Kidney (tissue), 14 donors: ENCODE data around the gene TSSK6. TPM values are rescaled to one million over a fixed set of nuclear protein-coding genes. Genes with fewer than 3 reads are reported as not detected.

ENCODE experiments used
- DNase-seq, 5 donors: peaks; one replicate each; pipeline ENCODE4 v3.0.0-alpha.2; 2013 to 2020
- FAIRE-seq: peaks from 2 replicates; lab custom pipeline; 2012; peaks lifted over from hg19 to GRCh38; lab: Jason Lieb, UNC
- H3K27ac ChIP-seq, 2 donors: one replicate each; pipeline ENCODE4 v1.7.0; 2013; ENCODE audit warnings: low read depth in 2 of 2, low read length in 2 of 2, inconsistent platforms in 1 of 2
- H3K27me3 ChIP-seq: one replicate; pipeline ENCODE4 v1.7.1; 2013; ENCODE audit warnings: low read length, inconsistent platforms; ENCODE audit not compliant: control insufficient read depth, insufficient read depth
- H3K36me3 ChIP-seq, 3 donors: one replicate each; pipeline versions ENCODE4 v1.7.0 to v1.7.1; 2013; ENCODE audit warnings: low read length in 3 of 3, control low read depth in 1 of 3, inconsistent platforms in 1 of 3; ENCODE audit not compliant: insufficient read depth in 3 of 3, control insufficient read depth in 2 of 3
- H3K4me1 ChIP-seq, 3 donors: one replicate each; pipeline versions ENCODE4 v1.7.0 to v1.7.1; 2013; ENCODE audit warnings: low read length in 3 of 3, inconsistent platforms in 1 of 3, low read depth in 1 of 3; ENCODE audit not compliant: control insufficient read depth in 2 of 3, insufficient read depth in 2 of 3
- H3K4me3 ChIP-seq, 3 donors: one replicate each; pipeline versions ENCODE4 v1.7.0 to v1.8.1; 2013; ENCODE audit warnings: low read length in 3 of 3, control low read depth in 1 of 3, inconsistent platforms in 1 of 3
- H3K9ac ChIP-seq, 3 donors: one replicate each; pipeline versions ENCODE4 v1.7.0 to v1.7.1; 2013; ENCODE audit warnings: low read length in 3 of 3, control low read depth in 1 of 3, inconsistent platforms in 1 of 3
- H3K9me3 ChIP-seq, 3 donors: one replicate each; pipeline versions ENCODE4 v1.7.0 to v1.7.1; 2013; ENCODE audit warnings: low read length in 3 of 3, control low read depth in 1 of 3, inconsistent platforms in 1 of 3; ENCODE audit not compliant: control insufficient read depth in 2 of 3, insufficient read depth in 1 of 3
- intact Hi-C: fragments of 100-400 bp; cut with DNase I; formaldehyde crosslinking; loops from one replicate; pipeline ENCODE4 v1.11.1; 2022
- polyA plus RNA-seq: library from polyadenylated mRNA; stranded (reverse); fragments of 350-450 nt; fragmentation: Illumina TruSeq; extraction: RNeasy Lipid Tissue Mini Kit (QIAGEN cat#74804); gene quantifications from one replicate; pipeline ENCODE4 v1.2.3, GENCODE V29; 2014; ENCODE audit warnings: low read depth, low replicate concordance; ENCODE audit not compliant: insufficient read depth
- total RNA-seq: library from RNA; stranded (reverse); fragmentation: NEBNext Ultra II Directional; extraction: Animal tissue kit (Norgen Biotek cat#: 25700); gene quantifications from one replicate; pipeline ENCODE4 v1.2.1, GENCODE V29; 2021
- TF ChIP-seq, protein P1 (sequence below): IDR thresholded peaks from 3 replicates; pipeline ENCODE4 v1.5.1; 2012; ENCODE audit warnings: mild to moderate bottlenecking, moderate library complexity, borderline replicate concordance; ENCODE audit not compliant: insufficient read depth; ENCODE audit errors: extremely low read depth
- donor health status: control.
- donor health status: control.
- donor health status: control.
- donor health status: control.
- donor health status: control.
- donor health status: DM: yes; HTN: yes; CAD: no.
- donor health status: Normal renal cell carcinoma (clear cell type).

TSSK6 gene
- total and polyA plus RNA-seq, 2 donors from 2014 or later, result 1.4 to 3.7 TPM

DNA sequence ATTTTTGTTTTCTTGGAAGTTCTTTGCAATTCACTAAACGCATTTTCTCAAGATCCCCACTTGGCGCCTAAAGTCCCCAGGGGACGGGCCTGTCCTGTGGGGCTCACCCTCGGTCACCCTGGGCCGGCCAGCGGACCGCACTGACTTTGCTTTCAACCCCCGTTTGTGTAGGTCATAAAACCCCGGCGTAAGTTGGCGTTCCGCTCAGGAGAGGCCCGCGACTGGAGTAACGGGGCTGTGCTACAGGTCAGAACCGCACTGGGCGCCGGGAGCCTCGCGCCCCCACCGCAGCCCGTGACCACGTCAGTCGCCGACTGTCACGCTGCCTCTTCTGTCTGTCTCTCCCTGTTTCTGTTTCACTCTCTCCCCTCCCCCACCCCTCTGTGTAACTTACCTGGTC lies 13.6 kb downstream of the TSSK6 start:
- FAIRE-seq, result no peak
- intact Hi-C loops, result no loop called here
- Histone ChIP-seq H3K9me3 (no peaks in the 10 kb centered on the region), H3K27me3 (no peaks in the 10 kb centered on the region), H3K9ac (no peak overlapping the region), H3K4me3 (no peak overlapping the region), H3K36me3 (peaks cover 0 to 45% (median 41%) of the 10 kb centered on the region in 3 donors), H3K4me1 (no peaks in the 10 kb centered on the region), H3K27ac (no peak overlapping the region)
- peak in 1 of 5 donors; percentile 61 for DNase-seq
- TF ChIP-seq, protein P1, sequence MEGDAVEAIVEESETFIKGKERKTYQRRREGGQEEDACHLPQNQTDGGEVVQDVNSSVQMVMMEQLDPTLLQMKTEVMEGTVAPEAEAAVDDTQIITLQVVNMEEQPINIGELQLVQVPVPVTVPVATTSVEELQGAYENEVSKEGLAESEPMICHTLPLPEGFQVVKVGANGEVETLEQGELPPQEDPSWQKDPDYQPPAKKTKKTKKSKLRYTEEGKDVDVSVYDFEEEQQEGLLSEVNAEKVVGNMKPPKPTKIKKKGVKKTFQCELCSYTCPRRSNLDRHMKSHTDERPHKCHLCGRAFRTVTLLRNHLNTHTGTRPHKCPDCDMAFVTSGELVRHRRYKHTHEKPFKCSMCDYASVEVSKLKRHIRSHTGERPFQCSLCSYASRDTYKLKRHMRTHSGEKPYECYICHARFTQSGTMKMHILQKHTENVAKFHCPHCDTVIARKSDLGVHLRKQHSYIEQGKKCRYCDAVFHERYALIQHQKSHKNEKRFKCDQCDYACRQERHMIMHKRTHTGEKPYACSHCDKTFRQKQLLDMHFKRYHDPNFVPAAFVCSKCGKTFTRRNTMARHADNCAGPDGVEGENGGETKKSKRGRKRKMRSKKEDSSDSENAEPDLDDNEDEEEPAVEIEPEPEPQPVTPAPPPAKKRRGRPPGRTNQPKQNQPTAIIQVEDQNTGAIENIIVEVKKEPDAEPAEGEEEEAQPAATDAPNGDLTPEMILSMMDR, result no peak

DNA sequence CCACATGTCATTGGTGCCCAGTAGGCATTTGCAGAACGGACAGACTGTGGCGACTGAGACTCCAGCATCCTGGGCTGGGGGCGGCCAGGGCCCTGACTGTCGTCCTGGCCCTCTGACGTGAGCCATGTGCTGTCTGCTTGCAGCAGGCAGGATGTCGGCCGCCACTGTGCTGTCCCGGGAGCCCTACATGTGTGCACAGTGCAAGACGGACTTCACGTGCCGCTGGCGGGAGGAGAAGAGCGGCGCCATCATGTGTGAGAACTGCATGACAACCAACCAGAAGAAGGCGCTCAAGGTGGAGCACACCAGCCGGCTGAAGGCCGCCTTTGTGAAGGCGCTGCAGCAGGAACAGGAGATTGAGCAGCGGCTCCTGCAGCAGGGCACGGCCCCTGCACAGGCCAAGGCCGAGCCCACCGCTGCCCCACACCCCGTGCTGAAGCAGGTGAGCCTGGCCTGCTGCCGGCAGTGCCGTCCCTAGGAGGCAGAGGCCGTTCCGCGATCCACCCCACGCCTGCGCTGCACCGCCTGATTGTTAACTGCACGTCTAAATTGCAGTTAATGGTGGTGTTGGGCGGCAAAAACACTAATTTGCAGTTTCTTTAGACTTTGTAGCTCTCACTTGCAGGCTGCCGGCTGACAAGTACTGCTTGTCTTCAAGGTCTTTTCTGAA lies 14.2 kb downstream of the TSSK6 start:
- FAIRE-seq (no peak), DNase-seq (peak in 1 of 5 donors; percentile 71)
- intact Hi-C loops, result no loop called here
- Histone ChIP-seq H3K27me3 (no peaks in the 10 kb centered on the region), H3K36me3 (peaks cover under 1 to 50% (median 46%) of the 10 kb centered on the region in 3 donors), H3K4me1 (no peaks in the 10 kb centered on the region), H3K27ac (no peak overlapping the region), H3K4me3 (no peak overlapping the region), H3K9ac (no peak overlapping the region), H3K9me3 (no peaks in the 10 kb centered on the region)
- TF ChIP-seq, protein P1, result no peak

DNA sequence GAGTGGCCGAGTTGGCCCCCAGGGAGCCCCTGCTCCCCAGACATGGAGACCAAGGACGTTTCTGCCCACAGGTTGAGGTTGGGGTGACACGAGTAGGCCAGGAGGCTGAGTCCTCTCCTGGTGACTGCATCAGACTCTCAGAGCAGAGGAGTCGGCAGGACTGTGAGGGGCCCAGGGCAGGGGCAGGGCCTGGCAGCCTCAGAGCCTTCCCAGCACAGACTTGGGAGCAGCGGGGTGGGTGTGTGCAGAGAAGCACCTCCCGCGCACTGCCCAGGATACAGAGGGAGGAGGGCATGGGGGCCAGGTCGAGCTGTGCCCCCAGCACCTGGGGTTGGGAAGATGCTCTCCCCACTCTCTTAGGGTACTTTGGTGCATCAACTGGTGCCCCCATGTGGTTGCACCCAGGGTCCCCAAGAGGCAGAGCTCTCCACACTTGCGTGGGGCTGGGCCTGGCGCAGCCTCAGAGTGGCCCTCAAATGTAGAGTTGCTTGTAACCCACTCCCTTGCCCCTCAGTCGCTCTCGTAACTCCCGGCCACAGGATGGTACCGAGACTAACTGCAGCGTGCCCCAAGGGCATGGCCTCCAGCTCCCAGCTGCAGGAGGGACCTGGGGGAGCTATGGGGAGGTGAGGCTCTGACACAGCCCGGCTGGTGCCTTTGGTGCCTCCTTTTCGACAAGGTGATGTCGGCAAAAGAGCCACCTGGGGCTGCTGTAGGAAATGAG lies 15.9 kb downstream of the TSSK6 start:
- no peaks in the 10 kb centered on the region for H3K9me3 ChIP-seq
- no peak overlapping the region for H3K27ac ChIP-seq
- H3K36me3 ChIP-seq, result peaks cover 2 to 57% (median 52%) of the 10 kb centered on the region in 3 donors
- TF ChIP-seq, protein P1, result no peak
- FAIRE-seq, result no peak
- H3K4me1 ChIP-seq, result no peaks in the 10 kb centered on the region
- intact Hi-C loops, result loop anchor here (10.0 kb wide), 1 partner anchor 135 kb away; no protein-coding TSS in a partner anchor
- DNase-seq, result peak in 1 of 5 donors; percentile 65
- H3K4me3 ChIP-seq, result no peak overlapping the region
- H3K27me3 ChIP-seq, result no peaks in the 10 kb centered on the region
- no peak overlapping the region for H3K9ac ChIP-seq
